ENCODE measurements around the gene C5orf52.
"Not testable (repeated sequence)": the region's sequence is repeated elsewhere in the genome, so short reads cannot be mapped to it uniquely, and the experiment has no call there.

C5orf52 gene

DNA sequence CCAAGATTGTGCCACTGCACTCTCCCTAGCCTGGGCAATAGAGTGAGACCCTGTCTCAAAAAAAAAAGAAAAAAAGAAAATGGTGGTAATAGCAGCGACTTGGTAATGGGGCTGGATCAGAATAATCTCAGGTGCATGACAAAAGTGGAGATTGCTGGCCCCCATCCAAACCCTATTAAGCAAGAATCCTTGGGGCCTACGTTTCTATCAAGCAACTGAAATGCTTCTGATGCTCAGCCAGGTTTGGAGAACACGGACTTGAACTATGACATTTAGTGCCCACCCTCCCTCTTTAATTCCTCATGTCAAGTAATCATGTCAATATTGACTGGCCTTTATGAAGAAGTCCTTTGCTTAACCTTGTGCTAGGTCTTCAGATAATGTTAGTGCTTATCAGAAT lies 6.6 kb downstream of the C5orf52 start:
- DNase-seq (ENCODE audit: low read depth in 1 of 2, low spot score in 1 of 2), result no peak

DNA sequence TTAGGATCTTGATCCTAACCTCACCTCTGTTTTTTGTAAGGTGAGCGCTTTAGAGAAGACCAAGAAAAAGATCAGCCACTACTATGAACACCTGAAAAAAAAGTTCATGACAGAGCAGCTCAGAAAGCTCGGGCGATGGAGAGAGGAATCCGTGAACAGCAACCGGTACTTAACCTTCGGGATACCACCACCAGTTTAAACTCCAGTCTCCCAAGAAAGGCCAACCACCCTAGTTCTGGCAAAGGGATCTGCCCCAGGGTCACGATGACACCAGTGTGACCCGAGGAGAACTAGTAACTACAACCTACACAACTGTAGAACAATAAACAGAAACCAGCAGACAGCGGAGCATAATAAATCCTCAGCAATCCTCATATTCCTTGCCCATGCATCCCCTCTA lies 8.5 kb downstream of the C5orf52 start:
- no peak for DNase-seq (ENCODE audit: low read depth in 1 of 2, low spot score in 1 of 2)

DNA sequence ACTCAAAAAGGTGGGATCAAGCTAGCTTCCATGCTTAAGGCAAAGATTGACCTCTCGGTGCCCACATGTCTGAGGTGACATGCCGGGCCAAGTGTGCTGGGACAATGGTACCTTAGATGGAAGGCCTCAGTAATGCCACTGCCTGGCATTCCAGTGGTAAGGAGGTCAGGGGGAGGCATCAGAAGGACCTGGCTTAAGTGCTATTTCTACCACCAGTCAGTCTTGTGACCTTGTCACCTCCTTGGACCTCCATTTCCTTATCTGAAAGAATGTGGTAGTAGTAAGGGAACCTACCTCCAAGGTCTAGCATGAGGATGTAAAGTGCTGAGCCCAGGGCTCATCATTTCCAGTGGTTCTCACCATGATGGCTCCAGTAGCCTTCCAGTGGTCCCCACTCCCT lies 8.9 kb downstream of the C5orf52 start:
- no peak for DNase-seq (ENCODE audit: low read depth in 1 of 2, low spot score in 1 of 2)

DNA sequence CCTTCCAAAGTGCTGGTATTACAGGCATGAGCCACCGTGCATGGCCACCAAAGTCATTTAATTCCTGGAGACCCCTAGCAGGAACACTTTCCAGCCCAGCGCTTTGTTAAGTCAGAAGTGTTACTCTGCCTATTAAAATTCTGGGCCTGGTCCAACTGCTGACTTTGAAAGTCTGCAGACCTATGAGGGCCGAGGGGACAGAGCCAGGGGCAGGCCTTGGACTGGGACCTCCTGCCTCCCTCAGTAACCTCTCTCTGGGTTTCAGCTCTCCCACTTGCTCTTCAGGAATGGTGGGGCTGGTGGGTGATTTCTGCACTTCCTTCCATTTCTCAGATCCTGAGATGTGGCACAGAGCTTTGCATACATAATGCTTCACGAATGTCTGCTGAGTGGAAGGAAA lies 9.7 kb downstream of the C5orf52 start:
- no peak for DNase-seq (ENCODE audit: low read depth in 1 of 2, low spot score in 1 of 2)

DNA sequence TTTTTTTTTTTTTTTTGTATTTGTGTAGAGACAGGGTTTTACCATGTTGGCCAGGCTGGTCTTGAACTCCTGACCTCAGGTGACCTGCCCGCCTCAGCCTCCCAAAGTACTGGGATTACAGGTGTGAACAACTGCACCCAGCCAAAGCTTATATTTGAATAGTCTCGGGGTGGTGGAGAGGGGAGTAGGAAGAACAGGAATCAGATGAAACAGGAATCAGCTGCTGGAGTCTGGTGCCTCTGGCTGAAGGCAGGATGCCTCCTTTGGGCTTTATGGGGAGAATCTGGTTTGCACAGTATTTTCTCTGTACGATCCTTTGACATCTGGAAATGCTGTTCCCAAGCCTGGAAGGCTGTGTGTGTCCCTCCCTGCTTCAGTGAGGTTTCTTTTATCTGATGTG lies 10.9 kb downstream of the C5orf52 start:
- no peak for DNase-seq (ENCODE audit: low read depth in 1 of 2, low spot score in 1 of 2)

DNA sequence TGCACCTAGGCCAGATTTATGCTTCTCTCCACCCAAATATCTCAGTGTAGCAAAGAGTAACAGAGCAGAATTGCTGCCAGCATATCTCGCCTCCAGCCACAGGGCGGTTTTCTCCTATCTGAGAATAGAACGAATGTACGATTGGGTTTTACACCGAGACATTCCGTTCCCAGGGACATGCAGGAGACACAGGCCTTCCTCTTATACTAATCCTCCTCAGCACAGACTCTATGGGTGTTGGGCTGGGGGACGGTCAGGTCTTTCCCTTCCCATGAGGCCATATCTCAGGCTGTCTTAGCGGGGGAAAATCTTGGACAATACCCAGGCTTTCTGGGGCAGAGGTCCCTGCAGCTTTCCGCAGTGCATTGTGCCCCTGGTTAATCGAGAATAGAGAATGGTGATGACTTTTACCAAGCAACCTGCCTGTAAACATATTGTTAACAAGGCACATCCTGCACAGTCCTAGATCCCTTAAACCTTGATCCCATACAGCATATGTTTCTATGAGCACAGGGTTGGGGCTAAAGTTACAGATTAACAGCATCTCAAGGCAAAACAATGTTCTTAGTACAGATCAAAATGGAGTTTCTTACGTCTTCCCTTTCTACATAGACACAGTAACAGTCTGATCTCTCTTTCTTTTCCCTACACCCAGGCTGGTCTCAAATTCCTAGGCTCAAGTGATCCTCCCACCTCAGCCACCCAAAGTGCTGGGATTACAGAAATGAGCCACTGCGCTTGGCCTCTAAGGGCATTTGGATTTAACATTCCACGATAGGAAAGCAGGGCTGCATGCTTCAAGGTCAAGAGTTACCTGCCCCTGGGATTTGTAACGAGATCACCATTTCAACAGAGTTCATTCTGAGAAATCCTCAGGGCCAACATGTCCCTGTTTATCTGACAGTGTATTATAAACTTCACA lies 15.2 kb downstream of the C5orf52 start:
- not testable (repeated sequence) for DNase-seq (ENCODE audit: low read depth in 1 of 2, low spot score in 1 of 2)

DNA sequence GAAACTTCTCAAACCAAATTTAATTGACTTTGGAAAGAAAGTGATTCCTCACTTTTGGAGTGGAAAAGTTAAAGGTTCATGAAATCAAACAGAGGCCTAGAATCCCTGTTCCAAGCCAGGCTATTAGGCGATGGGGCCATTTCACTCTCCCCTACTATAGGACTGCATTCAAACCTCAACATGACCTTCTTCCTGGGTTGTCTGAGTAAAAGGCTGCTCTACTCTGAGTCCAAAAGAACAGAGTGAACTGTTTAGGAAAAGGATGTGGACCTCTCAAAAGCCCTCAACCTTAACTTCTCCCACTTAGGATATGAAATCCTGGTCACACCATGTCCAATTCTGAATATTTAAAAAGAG lies 15.8 kb downstream of the C5orf52 start:
- DNase-seq (ENCODE audit: low read depth in 1 of 2, low spot score in 1 of 2), result no peak

DNA sequence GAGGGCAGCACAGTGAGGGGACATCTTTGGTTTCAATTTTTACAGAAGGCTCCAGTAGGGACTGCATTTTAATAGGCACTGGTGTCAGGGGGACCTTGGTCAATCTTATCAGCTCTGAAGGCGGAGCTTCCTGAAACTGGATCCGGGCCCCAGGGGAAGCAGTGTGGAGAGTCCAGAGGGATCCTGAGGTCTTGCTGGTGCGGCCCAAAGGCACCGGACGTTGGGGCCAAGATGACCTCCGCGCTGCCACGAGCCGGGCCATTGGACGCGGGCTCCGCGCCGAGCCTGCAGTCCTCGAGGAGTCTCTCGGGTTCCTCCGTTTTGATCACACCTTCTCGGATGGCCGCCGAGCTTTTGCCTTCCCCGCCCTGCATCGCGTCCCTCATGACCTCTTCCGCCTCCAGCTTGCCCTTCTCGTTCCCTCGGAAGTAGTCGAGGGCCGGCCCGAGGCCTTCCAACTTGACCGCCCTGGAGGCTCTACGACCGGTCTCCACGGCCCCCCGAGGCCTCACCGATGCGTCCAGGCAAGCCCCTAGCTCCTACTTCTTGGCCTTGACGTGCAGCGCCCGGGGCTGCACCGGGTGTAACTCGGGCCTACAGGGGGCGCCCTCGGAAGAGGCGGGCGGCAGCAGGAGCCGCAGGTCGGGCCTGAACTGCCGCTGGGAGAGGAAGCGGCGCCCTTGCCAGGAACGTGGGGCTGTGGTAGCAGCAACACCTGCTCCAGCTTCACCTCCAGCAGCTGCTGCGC lies 18.8 kb downstream of the C5orf52 start:
- DNase-seq (ENCODE audit: low read depth in 1 of 2, low spot score in 1 of 2), result no peak

- DNase-seq (ENCODE audit: low read depth in 1 of 2, low spot score in 1 of 2), result no peak
These were observed 19.5 kb downstream of the C5orf52 start for GRCh38 chr5:157690690-157691433.

- DNase-seq (ENCODE audit: low read depth in 1 of 2, low spot score in 1 of 2), result not testable (repeated sequence)
These were observed 22.5 kb downstream of the C5orf52 start for GRCh38 chr5:157693816-157694215.

- DNase-seq (ENCODE audit: low read depth in 1 of 2, low spot score in 1 of 2), result not testable (repeated sequence)
These were observed 24.8 kb downstream of the C5orf52 start for GRCh38 chr5:157696154-157696553.

- DNase-seq (ENCODE audit: low read depth in 1 of 2, low spot score in 1 of 2), result not testable (repeated sequence)
These were observed 27.3 kb downstream of the C5orf52 start for GRCh38 chr5:157698674-157699073.

- no peak for DNase-seq (ENCODE audit: low read depth in 1 of 2, low spot score in 1 of 2)
These were observed 32.4 kb downstream of the C5orf52 start for GRCh38 chr5:157703736-157704135.

GRCh38 chr5:157708866-157709265 lies 37.5 kb downstream of the C5orf52 start:
- DNase-seq (ENCODE audit: low read depth in 1 of 2, low spot score in 1 of 2), result no peak

DNA sequence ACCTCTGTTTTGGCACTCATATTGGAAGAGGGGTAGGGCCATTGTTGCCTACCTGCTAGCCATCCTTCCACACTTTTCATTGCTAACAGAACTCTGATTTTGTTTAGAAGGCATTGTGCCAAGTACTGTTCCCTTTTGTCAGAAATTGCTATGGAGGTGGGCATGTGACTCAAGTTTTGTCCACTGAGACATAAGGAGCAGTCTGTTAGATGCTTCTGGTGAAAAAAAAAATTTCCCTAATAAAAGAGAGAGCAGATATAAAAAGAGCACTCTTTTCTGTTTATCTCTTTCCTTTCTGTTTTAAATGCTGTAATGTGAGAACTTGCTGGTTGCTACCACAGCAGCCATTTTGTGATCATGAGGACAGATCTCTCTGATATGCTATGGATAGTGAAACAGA lies 38.0 kb downstream of the C5orf52 start:
- DNase-seq (ENCODE audit: low read depth in 1 of 2, low spot score in 1 of 2), result no peak

GRCh38 chr5:157710431-157710830 lies 39.1 kb downstream of the C5orf52 start:
- DNase-seq (ENCODE audit: low read depth in 1 of 2, low spot score in 1 of 2), result no peak

- DNase-seq (ENCODE audit: low read depth in 1 of 2, low spot score in 1 of 2), result no peak
These were observed 39.5 kb downstream of the C5orf52 start for GRCh38 chr5:157710882-157711281.

- DNase-seq (ENCODE audit: low read depth in 1 of 2, low spot score in 1 of 2), result no peak
These were observed 42.7 kb downstream of the C5orf52 start for GRCh38 chr5:157713830-157714595.

GRCh38 chr5:157714596-157714864 lies 43.2 kb downstream of the C5orf52 start:
- no peak for DNase-seq (ENCODE audit: low read depth in 1 of 2, low spot score in 1 of 2)

DNA sequence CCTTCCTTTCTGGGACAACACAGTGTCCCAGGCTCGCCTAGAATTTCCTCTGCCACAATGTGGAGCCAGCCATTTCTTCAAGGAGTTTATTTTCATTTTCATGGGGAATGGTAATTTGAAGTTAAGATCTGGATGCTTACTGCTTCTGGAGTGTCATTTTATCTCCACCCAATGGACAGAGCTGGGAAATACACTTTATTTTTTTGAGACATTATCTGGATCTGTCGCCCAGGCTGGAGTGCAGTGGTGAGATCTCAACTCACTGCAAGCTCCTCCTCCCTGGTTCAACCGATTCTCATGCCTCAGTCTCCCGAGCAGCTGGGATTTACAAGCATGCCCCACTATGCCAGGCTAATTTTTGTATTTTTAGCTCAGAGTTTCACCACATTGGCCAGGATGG lies 47.2 kb downstream of the C5orf52 start:
- DNase-seq (ENCODE audit: low read depth in 1 of 2, low spot score in 1 of 2), result peak in 1 of 2 donors; percentile 23

- DNase-seq (ENCODE audit: low read depth in 1 of 2, low spot score in 1 of 2), result no peak
These were observed 47.9 kb downstream of the C5orf52 start for GRCh38 chr5:157719245-157719644.
